ENCODE results near the gene IFIT1. TPM values are rescaled to one million over a fixed set of nuclear protein-coding genes. Genes with fewer than 3 reads are reported as not detected.
"Not testable (repeated sequence)": the region's sequence is repeated elsewhere in the genome, so short reads cannot be mapped to it uniquely, and the experiment has no call there.

IFIT1 gene
- total RNA-seq, 1 donor from 2014 or later, result 10.2 TPM

- no peak for DNase-seq (ENCODE audit: low read depth)
Measured at GRCh38 chr10:89399956-89400355, 7.5 kb downstream of the IFIT1 start.

GRCh38 chr10:89403043-89403442 lies 10.6 kb downstream of the IFIT1 start:
- DNase-seq (ENCODE audit: low read depth), result no peak

GRCh38 chr10:89404104-89405047 lies 12.0 kb downstream of the IFIT1 start:
- DNase-seq (ENCODE audit: low read depth), result peak; percentile 84

- DNase-seq (ENCODE audit: low read depth), result not testable (repeated sequence)
Measured at GRCh38 chr10:89406178-89406577, 13.8 kb downstream of the IFIT1 start.

GRCh38 chr10:89407792-89408191 lies 15.4 kb downstream of the IFIT1 start:
- not testable (repeated sequence) for DNase-seq (ENCODE audit: low read depth)

- DNase-seq (ENCODE audit: low read depth), result not testable (repeated sequence)
Measured at GRCh38 chr10:89409282-89409681, 16.9 kb downstream of the IFIT1 start.

- DNase-seq (ENCODE audit: low read depth), result not testable (repeated sequence)
Measured at GRCh38 chr10:89410551-89410950, 18.1 kb downstream of the IFIT1 start.

GRCh38 chr10:89411135-89411534 lies 18.7 kb downstream of the IFIT1 start:
- not testable (repeated sequence) for DNase-seq (ENCODE audit: low read depth)

GRCh38 chr10:89412276-89412675 lies 19.9 kb downstream of the IFIT1 start:
- DNase-seq (ENCODE audit: low read depth), result not testable (repeated sequence)

- no peak for DNase-seq (ENCODE audit: low read depth)
Measured at GRCh38 chr10:89413398-89413912, 21.0 kb downstream of the IFIT1 start.

- DNase-seq (ENCODE audit: low read depth), result peak; percentile 69
Measured at GRCh38 chr10:89414146-89414878, 21.9 kb downstream of the IFIT1 start, which contains the start of gene IFIT5. TSS of gene IFIT5 (plus strand) at chr10:89414568. CDS start at chr10:89414799, 231 bp downstream.

GRCh38 chr10:89414879-89415821 lies 22.7 kb downstream of the IFIT1 start:
- DNase-seq (ENCODE audit: low read depth), result no peak

- no peak for DNase-seq (ENCODE audit: low read depth)
Measured at GRCh38 chr10:89416465-89416864, 24.0 kb downstream of the IFIT1 start.

- DNase-seq (ENCODE audit: low read depth), result peak; percentile 33
Measured at GRCh38 chr10:89419548-89419947, 27.1 kb downstream of the IFIT1 start.

- no peak for DNase-seq (ENCODE audit: low read depth)
Measured at GRCh38 chr10:89421018-89421476, 28.6 kb downstream of the IFIT1 start.

GRCh38 chr10:89425000-89425399 lies 32.6 kb downstream of the IFIT1 start:
- DNase-seq (ENCODE audit: low read depth), result peak; percentile 55

- DNase-seq (ENCODE audit: low read depth), result peak; percentile 71
Measured at GRCh38 chr10:89426230-89426868, 33.9 kb downstream of the IFIT1 start.

GRCh38 chr10:89427629-89428028 lies 35.2 kb downstream of the IFIT1 start:
- peak; percentile 81 for DNase-seq (ENCODE audit: low read depth)

GRCh38 chr10:89428877-89429276 lies 36.5 kb downstream of the IFIT1 start:
- peak; percentile 49 for DNase-seq (ENCODE audit: low read depth)

- peak; percentile 95 for DNase-seq (ENCODE audit: low read depth)
Measured at GRCh38 chr10:89431977-89432376, 39.6 kb downstream of the IFIT1 start.

- no peak for DNase-seq (ENCODE audit: low read depth)
Measured at GRCh38 chr10:89438525-89438924, 46.1 kb downstream of the IFIT1 start.
